HepG2 (cell line): ENCODE results near the gene PPP1R7. TPM values are rescaled to one million over a fixed set of nuclear protein-coding genes. Genes with fewer than 3 reads are reported as not detected.

Source experiments
- ATAC-seq: fragments of 200-7000 bp; cut with Tn5 transposase; 3 replicates; pipeline ENCODE4 v1.9.1; 2020; ENCODE audit warnings: mild to moderate bottlenecking, moderate library complexity
- BruUV-seq: library from RNA; stranded (reverse); fragments of 400-500 nt; replicated peaks from 2 replicates; lab custom pipeline; 2021; lab: Mats Ljungman, UMichigan
- CTCF ChIA-PET: fragments of 300-600 bp; formaldehyde crosslinking; extraction: SDS; loops from one replicate; lab custom pipeline; 2021; ENCODE audit warnings: low total read pairs, inconsistent platforms, low intra/inter-chr PET ratio; lab: Yijun Ruan, JAX
- POLR2A ChIA-PET: fragments of 350-600 bp; sonication (Branson Sonifier 250); formaldehyde crosslinking; loops from one replicate; lab custom pipeline; 2020; ENCODE audit warnings: antibody characterized with exemption, inconsistent platforms; lab: Yijun Ruan, JAX
- DNase-seq: peaks from one replicate; pipeline ENCODE4 v3.0.0-alpha.2; 2015; ENCODE audit warnings: low spot score
- FAIRE-seq: peaks from 3 replicates; lab custom pipeline; 2011; peaks lifted over from hg19 to GRCh38; lab: Jason Lieb, UNC
- H2AFZ ChIP-seq: one replicate; pipeline ENCODE4 v1.6.1; 2011; ENCODE audit warnings: low read length, inconsistent platforms
- H3K27ac ChIP-seq: fragments of 300-600 bp; 3 replicates; pipeline ENCODE4 v1.8.0; 2011; ENCODE audit warnings: mixed run types, mild to moderate bottlenecking, mixed read lengths, low read length, inconsistent platforms; ENCODE audit not compliant: insufficient read depth; ENCODE audit errors: extremely low read length
- H3K27me3 ChIP-seq, 2 experiments: fragments of 200-600 bp in 1 of 2; 2 replicates in 1 of 2; 3 replicates in 1 of 2; pipeline versions ENCODE4 v1.6.0 to v1.8.0; 2011; ENCODE audit warnings: low read length in 2 of 2, mild to moderate bottlenecking in 2 of 2, moderate library complexity in 2 of 2, inconsistent platforms in 1 of 2; ENCODE audit not compliant: insufficient read depth in 2 of 2, control insufficient read depth in 1 of 2
- H3K36me3 ChIP-seq, 2 experiments: fragments of 200-600 bp in 1 of 2; replicated peaks in 1 of 2; 2 replicates in 1 of 2; 3 replicates in 1 of 2; pipeline versions ENCODE4 v1.5.1 to v1.8.0; 2011; ENCODE audit warnings: low read length in 2 of 2, inconsistent platforms in 1 of 2; ENCODE audit not compliant: insufficient read depth in 2 of 2, control insufficient read depth in 1 of 2
- H3K4me1 ChIP-seq: 2 replicates; pipeline ENCODE4 v1.5.1; 2012; ENCODE audit warnings: low read length, inconsistent platforms; ENCODE audit not compliant: insufficient read depth
- H3K4me2 ChIP-seq: 2 replicates; pipeline ENCODE4 v1.6.0; 2011; ENCODE audit warnings: low read depth, low read length, inconsistent platforms
- H3K4me3 ChIP-seq, 3 experiments: fragments of 200-600 bp in 1 of 3; sonication (generic), shearing (Covaris generic) in 1 of 3; replicated peaks in 1 of 3; 2 replicates each; pipeline ENCODE4 v1.5.1; 2011 to 2016; ENCODE audit warnings: low read length in 3 of 3, inconsistent platforms in 2 of 3, low read depth in 2 of 3, mild to moderate bottlenecking in 2 of 3, control low read depth in 1 of 3, mixed read lengths in 1 of 3; ENCODE audit not compliant: insufficient read depth in 1 of 3
- H3K79me2 ChIP-seq: one replicate; pipeline ENCODE4 v1.6.1; 2011; ENCODE audit warnings: low read length, inconsistent platforms; ENCODE audit not compliant: insufficient read depth
- H3K9ac ChIP-seq: 2 replicates; pipeline ENCODE4 v1.6.0; 2011; ENCODE audit warnings: mild to moderate bottlenecking, low read depth, low read length, inconsistent platforms; ENCODE audit not compliant: insufficient read depth
- H3K9me3 ChIP-seq: 2 replicates; pipeline ENCODE4 v1.5.1; 2012; ENCODE audit warnings: mild to moderate bottlenecking, low read length
- H4K20me1 ChIP-seq: 2 replicates; pipeline ENCODE4 v1.6.0; 2011; ENCODE audit warnings: inconsistent platforms, mild to moderate bottlenecking, low read length, moderate library complexity; ENCODE audit not compliant: insufficient read depth
- AGO2 ChIP-seq: fragments of 200-400 bp; formaldehyde crosslinking; optimal IDR thresholded peaks from 2 replicates; pipeline ENCODE3; 2017; ENCODE audit warnings: mild to moderate bottlenecking, low read depth, low read length, moderate library complexity
- AKAP8 ChIP-seq: sonication (generic); formaldehyde crosslinking; IDR thresholded peaks from 2 replicates; pipeline ENCODE4 v1.5.1; 2020; ENCODE audit warnings: mild to moderate bottlenecking, missing genetic modification reagents
- ATF5 ChIP-seq: sonication (generic); formaldehyde crosslinking; IDR thresholded peaks from 2 replicates; pipeline ENCODE4 v1.4.0; 2020; ENCODE audit warnings: mild to moderate bottlenecking, low read depth, missing genetic modification reagents
- ATF7-NPFF ChIP-seq: sonication (generic); formaldehyde crosslinking; IDR thresholded peaks from 2 replicates; pipeline ENCODE4 v1.8.1; 2023; ENCODE audit warnings: mild to moderate bottlenecking, low read depth, missing genetic modification reagents, moderate library complexity
- CHCHD3 ChIP-seq: sonication (generic); formaldehyde crosslinking; IDR thresholded peaks from 2 replicates; pipeline ENCODE4 v1.8.0; 2022; ENCODE audit warnings: mild to moderate bottlenecking, missing genetic modification reagents, moderate library complexity
- CREB1 ChIP-seq, 2 experiments: fragments of 450-650 bp in 1 of 2; IDR thresholded peaks; 2 replicates each; pipeline ENCODE4 v1.6.1; 2016 to 2017; ENCODE audit warnings: control low read depth in 1 of 2, mild to moderate bottlenecking in 1 of 2, missing compliant biosample characterization in 1 of 2, missing genetic modification characterization in 1 of 2
- FOXP4 ChIP-seq: sonication (generic); formaldehyde crosslinking; IDR thresholded peaks from 2 replicates; pipeline ENCODE4 v1.4.0; 2020; ENCODE audit warnings: missing genetic modification reagents
- NONO ChIP-seq, 2 experiments: fragments of 450-650 bp in 1 of 2; sonication (generic) in 1 of 2; formaldehyde crosslinking in 1 of 2; IDR thresholded peaks in 1 of 2; conservative IDR thresholded peaks in 1 of 2; 2 replicates each; pipeline versions ENCODE4 v1.6.1 to v1.8.0; 2017 to 2022; ENCODE audit warnings: mild to moderate bottlenecking in 1 of 2, missing genetic modification reagents in 1 of 2, moderate library complexity in 1 of 2
- RARA ChIP-seq: IDR thresholded peaks from 2 replicates; pipeline ENCODE4 v1.6.1; 2016; ENCODE audit warnings: missing genetic modification reagents, missing compliant biosample characterization
- RBM22 ChIP-seq: fragments of 200-400 bp; formaldehyde crosslinking; optimal IDR thresholded peaks from 2 replicates; pipeline ENCODE3; 2017; ENCODE audit warnings: mild to moderate bottlenecking, low read length, moderate library complexity
- SRSF4 ChIP-seq: fragments of 200-400 bp; formaldehyde crosslinking; IDR thresholded peaks from one replicate; pipeline ENCODE4 v1.6.1; 2018; ENCODE audit warnings: mild to moderate bottlenecking, low read depth, low read length, moderate library complexity; ENCODE audit not compliant: poor library complexity, severe bottlenecking
- SRY ChIP-seq: sonication (generic); formaldehyde crosslinking; IDR thresholded peaks from 2 replicates; pipeline ENCODE4 v1.8.0; 2022; ENCODE audit warnings: mild to moderate bottlenecking, missing genetic modification reagents
- ZNF12 ChIP-seq: sonication (generic); formaldehyde crosslinking; IDR thresholded peaks from 2 replicates; pipeline ENCODE4 v1.5.0; 2020; ENCODE audit warnings: missing genetic modification reagents
- ZNF143 ChIP-seq: sonication (generic); formaldehyde crosslinking; IDR thresholded peaks from 2 replicates; pipeline ENCODE4 v1.4.0; 2020; ENCODE audit warnings: missing genetic modification reagents
- ZNF17 ChIP-seq: sonication (generic); formaldehyde crosslinking; IDR thresholded peaks from 2 replicates; pipeline ENCODE4 v1.5.0; 2020; ENCODE audit warnings: mild to moderate bottlenecking, missing genetic modification reagents
- ZNF205 ChIP-seq: IDR thresholded peaks from 2 replicates; pipeline ENCODE4 v1.6.1; 2018; ENCODE audit warnings: missing biosample characterization, missing genetic modification reagents
- ZNF343 ChIP-seq: sonication (generic); formaldehyde crosslinking; IDR thresholded peaks from 2 replicates; pipeline ENCODE4 v1.4.0; 2020; ENCODE audit warnings: mild to moderate bottlenecking, missing genetic modification reagents
- ZNF615 ChIP-seq: sonication (generic); formaldehyde crosslinking; IDR thresholded peaks from 2 replicates; pipeline ENCODE4 v1.5.0; 2020; ENCODE audit warnings: mild to moderate bottlenecking, missing genetic modification reagents, borderline replicate concordance
- ZNF776 ChIP-seq: sonication (generic); formaldehyde crosslinking; IDR thresholded peaks from 2 replicates; pipeline ENCODE4 v1.4.0; 2020; ENCODE audit warnings: mild to moderate bottlenecking, missing genetic modification reagents
- ZNF780A ChIP-seq: sonication (generic); formaldehyde crosslinking; IDR thresholded peaks from 2 replicates; pipeline ENCODE4 v1.8.0; 2022; ENCODE audit warnings: mild to moderate bottlenecking, missing genetic modification reagents, moderate library complexity
- WGBS: methylation state at CpG from one replicate; pipeline ENCODE4 v1.1.6; 2017; ENCODE audit warnings: low lambda C conversion rate; 5-methylcytosine and 5-hydroxymethylcytosine counted together
- in situ Hi-C: cut with HindIII; loops from 2 replicates; pipeline ENCODE4 v1.10.0; 2017; ENCODE audit warnings: low pct_unique_long_range_greater_than_20kb; ENCODE audit not compliant: extremely low pct_ligation_motif_present
- intact Hi-C: fragments of 100-400 bp; cut with micrococcal nuclease; formaldehyde crosslinking; loops from one replicate; pipeline ENCODE4 v1.10.0; 2022; ENCODE audit not compliant: unreplicated experiment
- polyA plus RNA-seq, 8 experiments: library from polyadenylated mRNA; depleted of rRNA in 3 of 8; stranded (reverse) in 7 of 8; unstranded in 1 of 8; fragments of >200 nt; fragmentation: Illumina TruSeq in 4 of 8; extraction: Trizol in 4 of 8; gene quantifications; 2 replicates each; pipeline versions ENCODE4 v1.2.1 to v1.2.3, GENCODE V29; 2011 to 2016; ENCODE audit warnings: low read depth in 4 of 8, missing spikeins in 1 of 8, mixed read lengths in 1 of 8; ENCODE audit not compliant: insufficient read depth in 1 of 8
- total RNA-seq, 5 experiments: library from RNA; depleted of rRNA; stranded (reverse); fragments of >200 nt; fragmentation: Illumina TruSeq; extraction: Trizol; gene quantifications; 2 replicates each; pipeline ENCODE4 v1.2.3, GENCODE V29; 2016; ENCODE audit warnings: low read depth in 1 of 5

The PPP1R7 gene
- total and polyA plus RNA-seq, 2 of the 13 experiments (the other 11 are each of a cell fraction or from before 2014, with no cell fraction given) = 33.3 to 67.9 TPM

- H3K4me1 ChIP-seq = peaks cover 38% of the 10 kb centered on the region
- no peak overlapping the region for H3K27ac ChIP-seq
- in situ Hi-C loops (no loop called here), intact Hi-C loops (loop anchor here (10.0 kb wide), 1 partner anchor 373 kb away; no protein-coding TSS in a partner anchor)
- H3K9ac ChIP-seq = no peak overlapping the region
- no peak overlapping the region for H2AFZ ChIP-seq
- no peaks in the 10 kb centered on the region for H3K27me3 ChIP-seq
- no peak overlapping the region for H3K4me3 ChIP-seq
- WGBS = 96% methylated on average over 24 of the region's 26 CpGs
- peaks cover 41% of the 10 kb centered on the region; the same call in 1 of the 2 replicates for H4K20me1 ChIP-seq
- peaks cover 7% of the 10 kb centered on the region for H3K79me2 ChIP-seq
- CTCF ChIA-PET = no interaction called here
- ATAC-seq (no peak), DNase-seq (no peak), FAIRE-seq (no peak)
- H3K4me2 ChIP-seq = no peak overlapping the region
- H3K9me3 ChIP-seq = no peaks in the 10 kb centered on the region
- H3K36me3 ChIP-seq = peaks cover 38 to 71% of the 10 kb centered on the region in 2 experiments
- POLR2A ChIA-PET = no interaction called here
- BruUV-seq = no TSS peak
- no peak for TF ChIP-seq ZNF17 (CRISPR knock-in tag)
- TF ChIP-seq ATF7-NPFF (CRISPR knock-in tag) = no peak; the same call in 1 of the 2 replicates
- TF ChIP-seq SRY = peak; percentile 23; the same call in 1 of the 2 replicates
- peak; percentile 82 for TF ChIP-seq RBM22
- no peak for TF ChIP-seq ZNF780A
- peak; percentile 99 for TF ChIP-seq AGO2
- TF ChIP-seq RARA (CRISPR knock-in tag) = no peak
- TF ChIP-seq ZNF776 (CRISPR knock-in tag) = no peak
- no peak for TF ChIP-seq ATF5 (CRISPR knock-in tag)
- TF ChIP-seq NONO (IDR thresholded peaks at IDR 0.05) = no peak
- TF ChIP-seq NONO (CRISPR knock-in tag; conservative IDR thresholded peaks at IDR 0.05) = no peak
- TF ChIP-seq ZNF205 (CRISPR knock-in tag) = no peak
- TF ChIP-seq CHCHD3 (CRISPR knock-in tag) = no peak
- no peak for TF ChIP-seq ZNF12 (CRISPR knock-in tag)
- no peak for TF ChIP-seq CREB1 (IDR thresholded peaks at IDR 0.05)
- no peak for TF ChIP-seq CREB1 (CRISPR knock-in tag; IDR thresholded peaks at IDR 0.05)
- TF ChIP-seq AKAP8 (CRISPR knock-in tag) = peak; percentile 57
- no peak for TF ChIP-seq SRSF4
- 0 out of 2 replicates have a peak, but pooled peaks have one; percentile 14 for TF ChIP-seq ZNF343
- TF ChIP-seq FOXP4 = no peak
- TF ChIP-seq ZNF615 (CRISPR knock-in tag) = no peak
- TF ChIP-seq ZNF143 = no peak
These were observed 78.0 kb downstream of the PPP1R7 start for GRCh38 chr2:241228081-241228859.
